Endothelial cell of umbilical vein (primary cell): ENCODE results near the gene OLIG1. TPM values are rescaled to one million over a fixed set of nuclear protein-coding genes. Genes with fewer than 3 reads are reported as not detected.

Experiments used
- BruUV-seq: library from RNA; stranded (reverse); fragments of 400-500 nt; replicated peaks from 2 replicates; lab custom pipeline; 2021; lab: Mats Ljungman, UMichigan
- CTCF ChIA-PET: fragments of 300-600, 350-600 bp; sonication (Branson Sonifier 250); formaldehyde crosslinking; loops from one replicate; lab custom pipeline; 2021; ENCODE audit warnings: antibody characterized with exemption, inconsistent platforms; lab: Charles Lee
- POLR2A ChIA-PET: fragments of 300-600, 350-600 bp; sonication (Branson Sonifier 250); formaldehyde crosslinking; loops from one replicate; lab custom pipeline; 2021; ENCODE audit warnings: antibody characterized with exemption, inconsistent platforms; lab: Charles Lee
- DNase-seq: peaks from one replicate; pipeline ENCODE4 v3.0.0-alpha.2; 2011; ENCODE audit warnings: low read depth, low spot score
- FAIRE-seq: peaks from 2 replicates; lab custom pipeline; 2011; peaks lifted over from hg19 to GRCh38; lab: Jason Lieb, UNC
- H2AFZ ChIP-seq: 2 replicates; pipeline ENCODE4 v1.6.0; 2012; ENCODE audit warnings: low read depth, low read length, control low read depth, inconsistent platforms
- H3K27ac ChIP-seq: 2 replicates; pipeline ENCODE4 v1.5.1; 2011; ENCODE audit warnings: low read depth, mild to moderate bottlenecking, control low read depth, low read length, moderate library complexity; ENCODE audit not compliant: insufficient read depth
- H3K27me3 ChIP-seq, 2 experiments: 2 replicates each; pipeline versions ENCODE4 v1.6.0 to v1.6.1; 2011; ENCODE audit warnings: low read length in 2 of 2, mixed read lengths in 1 of 2; ENCODE audit not compliant: control insufficient read depth in 2 of 2, insufficient read depth in 2 of 2
- H3K36me3 ChIP-seq, 2 experiments: 2 replicates in 1 of 2; 3 replicates in 1 of 2; pipeline ENCODE4 v1.5.1; 2011; ENCODE audit warnings: low read length in 2 of 2, mild to moderate bottlenecking in 1 of 2, moderate library complexity in 1 of 2; ENCODE audit not compliant: control insufficient read depth in 2 of 2, insufficient read depth in 2 of 2; ENCODE audit errors: extremely low read depth in 1 of 2
- H3K4me1 ChIP-seq: 3 replicates; pipeline ENCODE4 v1.5.1; 2011; ENCODE audit warnings: mild to moderate bottlenecking, low read length; ENCODE audit not compliant: control insufficient read depth, insufficient read depth; ENCODE audit errors: extremely low read depth
- H3K4me2 ChIP-seq: 2 replicates; pipeline ENCODE4 v1.6.1; 2011; ENCODE audit warnings: low read length, control low read depth, mixed read lengths; ENCODE audit not compliant: insufficient read depth
- H3K4me3 ChIP-seq, 3 experiments: fragments of 200-600 bp in 1 of 3; sonication (generic), shearing (Covaris generic) in 1 of 3; replicated peaks in 1 of 3; 2 replicates each; pipeline ENCODE4 v1.5.1; 2011 to 2016; ENCODE audit warnings: control low read depth in 3 of 3, low read length in 3 of 3, mild to moderate bottlenecking in 2 of 3, inconsistent platforms in 1 of 3, low read depth in 1 of 3, moderate library complexity in 1 of 3; ENCODE audit not compliant: insufficient read depth in 1 of 3
- H3K79me2 ChIP-seq: 2 replicates; pipeline ENCODE4 v1.6.0; 2012; ENCODE audit warnings: low read length, inconsistent platforms; ENCODE audit not compliant: control insufficient read depth, insufficient read depth
- H3K9ac ChIP-seq: replicated peaks from 2 replicates; pipeline ENCODE3; 2011; ENCODE audit warnings: low read length, control low read depth; ENCODE audit not compliant: insufficient read depth; ENCODE audit errors: extremely low read depth
- H3K9me1 ChIP-seq: replicated peaks from 3 replicates; pipeline ENCODE4 v1.6.0; 2011; ENCODE audit warnings: mild to moderate bottlenecking, low read length; ENCODE audit not compliant: control insufficient read depth, insufficient read depth; ENCODE audit errors: extremely low read depth
- H3K9me3 ChIP-seq: replicated peaks from 2 replicates; pipeline ENCODE4 v1.5.1; 2012; ENCODE audit warnings: low read length, inconsistent platforms; ENCODE audit not compliant: control insufficient read depth, insufficient read depth
- H4K20me1 ChIP-seq: replicated peaks from 2 replicates; pipeline ENCODE3; 2011; ENCODE audit warnings: mild to moderate bottlenecking, low read length; ENCODE audit not compliant: control insufficient read depth, insufficient read depth; ENCODE audit errors: extremely low read depth
- EZH2 ChIP-seq: IDR thresholded peaks from 2 replicates; pipeline ENCODE4 v1.6.1; 2012; ENCODE audit warnings: borderline replicate concordance, low read depth, mild to moderate bottlenecking, moderate library complexity, low read length, inconsistent platforms; ENCODE audit not compliant: severe bottlenecking
- FOS ChIP-seq: IDR thresholded peaks from 2 replicates; pipeline ENCODE4 v1.6.1; 2011; ENCODE audit warnings: mild to moderate bottlenecking, low read length, moderate library complexity, borderline replicate concordance; ENCODE audit not compliant: insufficient read depth
- GATA2 ChIP-seq: IDR thresholded peaks from 2 replicates; pipeline ENCODE4 v1.7.0; 2011; ENCODE audit warnings: low read depth, mild to moderate bottlenecking, moderate library complexity, mixed read lengths, low read length; ENCODE audit not compliant: insufficient read length, insufficient read depth
- JUN ChIP-seq: IDR thresholded peaks from 2 replicates; pipeline ENCODE4 v1.6.1; 2011; ENCODE audit warnings: borderline replicate concordance, low read depth; ENCODE audit not compliant: insufficient read length, insufficient read depth
- MYC ChIP-seq: IDR thresholded peaks from one replicate; pipeline ENCODE4 v1.6.1; 2011; ENCODE audit warnings: mild to moderate bottlenecking, low read depth, low read length
- POLR2A ChIP-seq: IDR thresholded peaks from 2 replicates; pipeline ENCODE4 v1.6.1; 2012; ENCODE audit warnings: low read depth, mild to moderate bottlenecking, control low read depth, low read length
- POLR2AphosphoS5 ChIP-seq: IDR thresholded peaks from 2 replicates; pipeline ENCODE4 v1.6.1; 2012; ENCODE audit warnings: low read depth, mild to moderate bottlenecking, control low read depth, low read length, moderate library complexity; ENCODE audit not compliant: insufficient read depth
- dilution Hi-C: fragments of 300-500 bp; cut with MboI; formaldehyde crosslinking; loops from one replicate; pipeline ENCODE4 v1.15.0; 2019; ENCODE audit warnings: low sequenced_read_pairs; ENCODE audit not compliant: extremely low pct_ligation_motif_present
- intact Hi-C: fragments of 100-400 bp; cut with micrococcal nuclease; formaldehyde crosslinking; loops from one replicate; pipeline ENCODE4 v1.10.0; 2022
- polyA plus RNA-seq, 4 experiments: library from polyadenylated mRNA; depleted of rRNA in 3 of 4; stranded (reverse) in 3 of 4; unstranded in 1 of 4; fragments of >200 nt; gene quantifications; 2 replicates each; pipeline versions ENCODE4 v1.2.1 to v1.2.3, GENCODE V29; 2011 to 2012; ENCODE audit warnings: missing spikeins in 1 of 4
- total RNA-seq: library from RNA; stranded (reverse); gene quantifications from 2 replicates; pipeline ENCODE4 v1.2.3, GENCODE V29; 2021
- TF ChIP-seq, protein P1 (sequence below): IDR thresholded peaks from 2 replicates; pipeline ENCODE4 v1.6.1; 2011; ENCODE audit not compliant: insufficient read depth, insufficient read length
- TF ChIP-seq, protein P2 (sequence below), 2 donors: IDR thresholded peaks; 1 replicate in 1 of 2; 2 replicates in 1 of 2; pipeline ENCODE4 v1.5.1; 2011; ENCODE audit warnings: low read length in 2 of 2, mild to moderate bottlenecking in 2 of 2, moderate library complexity in 2 of 2, control low read depth in 1 of 2, inconsistent platforms in 1 of 2, low read depth in 1 of 2; ENCODE audit not compliant: insufficient read depth in 1 of 2; ENCODE audit errors: extremely low read depth in 1 of 2

OLIG1 gene
- total and polyA plus RNA-seq, 2 donors (not counting 3 experiments of a cell fraction or from before 2014, with no cell fraction given), result not detected

DNA sequence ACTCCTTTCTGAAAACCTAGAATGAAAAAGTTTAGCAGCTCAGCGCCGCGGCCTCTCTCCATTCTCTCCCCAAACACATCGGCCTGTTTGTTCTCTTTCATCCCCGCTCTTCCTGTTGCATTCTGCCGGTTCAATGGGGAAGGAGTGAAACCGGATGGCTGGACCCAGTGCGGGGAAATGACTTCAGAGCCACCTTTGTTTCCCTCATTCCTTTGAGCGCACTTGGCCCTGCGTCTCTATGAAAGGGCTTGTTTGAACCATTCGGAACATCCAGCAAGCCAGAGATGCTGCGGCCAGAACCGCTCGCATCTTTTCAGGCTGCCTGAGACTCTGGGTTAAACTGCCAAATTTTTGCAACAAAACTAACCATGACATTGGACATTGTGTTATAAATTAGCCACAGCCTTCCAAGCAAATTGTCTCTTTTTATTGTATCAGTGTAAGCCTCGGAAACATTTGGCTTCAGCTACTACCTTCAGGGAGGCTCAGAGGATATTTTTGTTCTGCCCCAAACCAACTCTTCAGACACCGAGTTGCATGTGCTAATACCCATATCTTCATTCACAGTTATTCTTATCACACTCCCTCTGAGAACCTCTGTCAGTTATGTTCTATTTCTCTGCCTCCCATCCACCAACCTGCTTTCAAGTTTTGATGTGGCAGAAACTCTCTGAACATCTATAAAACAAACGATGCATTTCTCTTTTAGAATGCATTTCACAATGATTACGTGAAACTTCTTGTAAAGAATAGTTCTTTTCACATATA is 5.1 kb upstream of the OLIG1 start:
- Histone ChIP-seq H3K9me3 (no peaks in the 10 kb centered on the region), H3K9ac (no peak overlapping the region), H2AFZ (no peak overlapping the region), H3K79me2 (no peaks in the 10 kb centered on the region), H3K4me2 (peak overlapping the region; percentile 20), H3K27me3 (peaks cover 50 to 71% of the 10 kb centered on the region in 2 experiments), H3K9me1 (no peaks in the 10 kb centered on the region), H3K36me3 (no peaks in the 10 kb centered on the region), H3K4me3 (no peak overlapping the region), H3K4me1 (peaks cover 8% of the 10 kb centered on the region), H3K27ac (no peak overlapping the region), H4K20me1 (no peaks in the 10 kb centered on the region)
- intact Hi-C loops (no loop called here), dilution Hi-C loops (no loop called here)
- DNase-seq, result peak; percentile 24
- CTCF ChIA-PET, result interaction anchor here (1.0 to 2.8 kb wide), 2 partner anchors 38 to 124 kb away, joined by 3 to 12 read pairs; no protein-coding TSS in a partner anchor
- TF ChIP-seq, protein P1, sequence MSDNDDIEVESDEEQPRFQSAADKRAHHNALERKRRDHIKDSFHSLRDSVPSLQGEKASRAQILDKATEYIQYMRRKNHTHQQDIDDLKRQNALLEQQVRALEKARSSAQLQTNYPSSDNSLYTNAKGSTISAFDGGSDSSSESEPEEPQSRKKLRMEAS, result no peak
- TF ChIP-seq JUN, result no peak
- no peak for TF ChIP-seq FOS
- TF ChIP-seq, protein P2, sequence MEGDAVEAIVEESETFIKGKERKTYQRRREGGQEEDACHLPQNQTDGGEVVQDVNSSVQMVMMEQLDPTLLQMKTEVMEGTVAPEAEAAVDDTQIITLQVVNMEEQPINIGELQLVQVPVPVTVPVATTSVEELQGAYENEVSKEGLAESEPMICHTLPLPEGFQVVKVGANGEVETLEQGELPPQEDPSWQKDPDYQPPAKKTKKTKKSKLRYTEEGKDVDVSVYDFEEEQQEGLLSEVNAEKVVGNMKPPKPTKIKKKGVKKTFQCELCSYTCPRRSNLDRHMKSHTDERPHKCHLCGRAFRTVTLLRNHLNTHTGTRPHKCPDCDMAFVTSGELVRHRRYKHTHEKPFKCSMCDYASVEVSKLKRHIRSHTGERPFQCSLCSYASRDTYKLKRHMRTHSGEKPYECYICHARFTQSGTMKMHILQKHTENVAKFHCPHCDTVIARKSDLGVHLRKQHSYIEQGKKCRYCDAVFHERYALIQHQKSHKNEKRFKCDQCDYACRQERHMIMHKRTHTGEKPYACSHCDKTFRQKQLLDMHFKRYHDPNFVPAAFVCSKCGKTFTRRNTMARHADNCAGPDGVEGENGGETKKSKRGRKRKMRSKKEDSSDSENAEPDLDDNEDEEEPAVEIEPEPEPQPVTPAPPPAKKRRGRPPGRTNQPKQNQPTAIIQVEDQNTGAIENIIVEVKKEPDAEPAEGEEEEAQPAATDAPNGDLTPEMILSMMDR (IDR thresholded peaks at IDR 0.05; ENCODE audit: extremely low read depth in 1 of 2, insufficient read depth in 1 of 2, low read depth in 1 of 2, low read length in 2 of 2), result no peak
- no peak for TF ChIP-seq GATA2
- no peak for TF ChIP-seq EZH2
- TF ChIP-seq POLR2AphosphoS5, result no peak
- TF ChIP-seq MYC, result no peak
- TF ChIP-seq POLR2A, result no peak
- no TSS peak for BruUV-seq
- peak; percentile 76 for FAIRE-seq
- POLR2A ChIA-PET, result no interaction called here
